Mesothelial cell of epicardium (in vitro differentiated cells): Measurements from ENCODE around the gene RAP1A. TPM values are rescaled to one million over a fixed set of nuclear protein-coding genes. Genes with fewer than 3 reads are reported as not detected.

Experiments
- DNase-seq, 2 experiments: peaks; one replicate each; pipeline ENCODE4 v3.0.0; 2021; ENCODE audit warnings: low spot score in 2 of 2; ENCODE audit not compliant: unreplicated experiment in 2 of 2
- H3K27ac Mint-ChIP-seq: 2 replicates; pipeline ENCODE4 v1.8.0; 2021; ENCODE audit warnings: mixed read lengths
- H3K27me3 Mint-ChIP-seq: 2 replicates; pipeline ENCODE4 v1.8.0; 2021; ENCODE audit warnings: low read depth, mixed read lengths
- H3K36me3 Mint-ChIP-seq: 2 replicates; pipeline ENCODE4 v1.8.0; 2021; ENCODE audit warnings: mixed read lengths
- H3K4me1 Mint-ChIP-seq: 2 replicates; pipeline ENCODE4 v1.8.0; 2021; ENCODE audit warnings: mixed read lengths
- H3K4me3 Mint-ChIP-seq: 2 replicates; pipeline ENCODE4 v1.8.0; 2021; ENCODE audit warnings: mild to moderate bottlenecking, moderate library complexity, mixed read lengths
- H3K9me3 Mint-ChIP-seq: 2 replicates; pipeline ENCODE4 v1.8.0; 2021; ENCODE audit warnings: mixed read lengths
- CTCF ChIP-seq: fragments of 200-600 bp; sonication (generic); IDR thresholded peaks from one replicate; pipeline ENCODE4 v1.5.0; 2021; ENCODE audit warnings: antibody characterized with exemption; ENCODE audit not compliant: unreplicated experiment
- total RNA-seq: library from RNA; stranded (reverse); gene quantifications from 3 replicates; pipeline ENCODE4 v1.2.1, GENCODE V29; 2021

The RAP1A gene
- total RNA-seq, 1 donor from 2014 or later, result 28.3 TPM

- Mint-ChIP-seq H3K4me1 (peaks cover 19% of the 10 kb centered on the region), H3K9me3 (no peaks in the 10 kb centered on the region), H3K27ac (no peak overlapping the region)
Measured at GRCh38 chr1:111758373-111758772, 138.8 kb downstream of the RAP1A start.

GRCh38 chr1:111761717-111762116, 142.1 kb downstream of the RAP1A start:
- no peaks in the 10 kb centered on the region for H3K27me3 Mint-ChIP-seq

More at GRCh38 chr1:111758373-111758772, 138.8 kb downstream of the RAP1A start:
- DNase-seq, result no peak
- Mint-ChIP-seq H3K4me3 (no peak overlapping the region), H3K36me3 (peaks cover 24% of the 10 kb centered on the region), H3K27me3 (no peaks in the 10 kb centered on the region)
- TF ChIP-seq CTCF, result no peak

GRCh38 chr1:111762332-111762731, 142.7 kb downstream of the RAP1A start:
- TF ChIP-seq CTCF, result no peak
- peaks cover 4% of the 10 kb centered on the region for H3K4me1 Mint-ChIP-seq
- no peak overlapping the region for H3K27ac Mint-ChIP-seq

More at GRCh38 chr1:111761717-111762116, 142.1 kb downstream of the RAP1A start:
- no peak overlapping the region for H3K4me3 Mint-ChIP-seq
- peaks cover 7% of the 10 kb centered on the region for H3K4me1 Mint-ChIP-seq
- no peak for DNase-seq
- no peaks in the 10 kb centered on the region for H3K9me3 Mint-ChIP-seq
- TF ChIP-seq CTCF, result no peak
- peaks cover 29% of the 10 kb centered on the region for H3K36me3 Mint-ChIP-seq
- H3K27ac Mint-ChIP-seq, result no peak overlapping the region

More at GRCh38 chr1:111762332-111762731, 142.7 kb downstream of the RAP1A start:
- H3K9me3 Mint-ChIP-seq, result no peaks in the 10 kb centered on the region
- H3K27me3 Mint-ChIP-seq, result no peaks in the 10 kb centered on the region
- peaks cover 29% of the 10 kb centered on the region for H3K36me3 Mint-ChIP-seq
- no peak overlapping the region for H3K4me3 Mint-ChIP-seq
- no peak for DNase-seq

Other genes with a start within 250 kb of the RAP1A start
- 2.7 to 3.6 TPM (median 2.9 TPM) in 3 replicates for gene OVGP1, start 192.1 kb upstream of the RAP1A start, total RNA-seq
- 29.1 to 32.6 TPM (median 32.6 TPM) in 3 replicates for gene WDR77, start 170.5 kb upstream of the RAP1A start, total RNA-seq
- 155 to 162 TPM (median 156 TPM) in 3 replicates for gene ATP5PB, start 170.3 kb upstream of the RAP1A start, total RNA-seq
- gene C1orf162, start 145.8 kb upstream of the RAP1A start, total RNA-seq, result 0.72 to 1.1 TPM (median 0.83 TPM) in 3 replicates
- gene ADORA3, start 116.2 kb upstream of the RAP1A start, total RNA-seq, result not detected in 3 replicates
- gene TMIGD3, start 116.2 kb upstream of the RAP1A start, total RNA-seq, result not detected in 3 replicates
- 0.89 to 1.4 TPM (median 1.4 TPM) in 3 replicates for gene INKA2, start 119.6 kb downstream of the RAP1A start, total RNA-seq
- gene DDX20, start 136.1 kb downstream of the RAP1A start, total RNA-seq, result 13.7 to 16.5 TPM (median 14.2 TPM) in 3 replicates